HEK293 (cell line): ENCODE data around the gene NLGN1.

Experiments used
- ZBTB7A ChIP-seq: fragments of 450-650 bp; formaldehyde crosslinking; IDR thresholded peaks from 2 replicates; pipeline ENCODE4 v1.5.1; 2016; ENCODE audit warnings: low read depth, missing biosample characterization, missing genetic modification characterization
- ZNF521 ChIP-seq: fragments of 450-650 bp; formaldehyde crosslinking; IDR thresholded peaks from 2 replicates; pipeline ENCODE4 v1.5.1; 2017; ENCODE audit warnings: missing biosample characterization, mild to moderate bottlenecking, missing genetic modification characterization

DNA sequence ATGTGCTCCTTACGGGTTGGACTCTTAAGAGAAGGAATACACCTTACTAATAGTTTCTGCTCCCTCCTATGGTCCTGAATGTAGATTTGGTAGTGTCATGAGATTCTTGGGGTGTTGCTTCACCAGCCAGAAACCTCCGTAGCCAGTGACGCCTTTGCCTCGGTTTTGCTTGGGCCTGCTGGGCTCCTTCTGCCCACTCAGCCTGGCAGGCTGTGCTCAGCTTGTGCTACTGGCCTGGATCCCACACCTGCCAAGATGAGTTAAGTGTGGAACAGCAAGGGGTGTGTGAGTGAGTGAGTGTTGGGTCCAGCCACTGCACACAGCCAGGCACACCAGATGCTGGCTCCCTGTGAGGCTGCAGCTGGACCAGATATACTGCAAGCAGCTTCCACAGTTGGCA, 560.1 kb downstream of the NLGN1 start:
- TF ChIP-seq ZBTB7A (tag by site-specific recombination) (no peak), ZNF521 (tag by site-specific recombination) (no peak)
